ENCODE data around the gene MSI2.

Gene MSI2

GRCh38 chr17:57448759-57449283, 192.5 kb downstream of the MSI2 start:
- in situ Hi-C loops (cut with MboI; ENCODE audit: low sequenced_read_pairs) = no loop called here

- in situ Hi-C loops (cut with MboI; ENCODE audit: low sequenced_read_pairs) = no loop called here
Measured at GRCh38 chr17:57451191-57451590, 194.9 kb downstream of the MSI2 start.

DNA sequence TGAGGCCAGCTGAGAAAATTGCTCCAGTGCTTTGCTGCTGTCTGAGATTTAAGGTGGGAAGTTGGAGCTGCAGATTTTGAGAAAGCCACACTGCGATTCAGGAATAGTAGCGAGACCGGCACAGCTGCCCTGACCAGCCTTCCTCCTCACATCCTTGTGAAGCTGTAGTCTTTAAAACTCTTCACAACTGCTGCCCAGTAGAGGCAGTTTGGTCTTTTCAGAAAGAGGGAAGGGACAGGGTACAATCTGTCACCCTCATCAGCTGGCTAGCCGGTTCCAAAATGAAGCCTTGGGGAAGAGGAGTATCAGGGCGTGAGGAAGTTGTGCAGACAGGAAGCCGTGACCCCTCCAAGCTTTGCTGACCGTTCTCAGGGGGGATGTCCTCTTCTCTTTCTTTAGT, 195.3 kb downstream of the MSI2 start:
- in situ Hi-C loops (cut with MboI; ENCODE audit: low sequenced_read_pairs) = no loop called here

DNA sequence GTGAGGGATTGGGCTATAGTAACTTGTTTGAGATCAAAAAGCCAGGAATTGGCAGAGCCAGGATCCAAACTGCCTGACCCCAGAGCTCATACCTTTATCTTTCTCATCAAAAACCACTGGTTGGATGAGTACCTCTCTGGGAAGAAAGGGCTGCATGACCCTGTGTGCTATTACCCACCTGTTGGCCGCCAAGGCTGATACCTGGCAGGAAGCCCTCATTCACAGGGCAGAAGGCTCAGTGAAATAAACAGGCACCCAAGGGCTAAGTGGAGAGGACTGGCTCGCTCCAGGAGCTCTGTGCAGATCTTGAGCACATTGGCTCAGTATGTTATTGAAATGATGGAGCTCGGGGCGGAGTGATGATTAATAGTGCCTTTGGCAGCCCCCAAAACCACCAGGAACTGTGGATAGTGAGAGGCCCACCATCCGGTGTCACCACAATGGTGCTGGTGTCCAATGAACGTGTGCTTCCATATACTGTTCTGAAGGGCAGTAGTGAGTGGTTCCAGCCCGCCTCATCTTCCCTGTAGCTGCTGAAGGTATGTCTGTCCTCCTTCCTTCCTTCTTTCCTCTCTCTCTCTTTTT, 197.6 kb downstream of the MSI2 start:
- in situ Hi-C loops (cut with MboI; ENCODE audit: low sequenced_read_pairs) = no loop called here

GRCh38 chr17:57454729-57455062, 198.4 kb downstream of the MSI2 start:
- in situ Hi-C loops (cut with MboI; ENCODE audit: low sequenced_read_pairs) = no loop called here

GRCh38 chr17:57455063-57455914, 199.0 kb downstream of the MSI2 start:
- in situ Hi-C loops (cut with MboI; ENCODE audit: low sequenced_read_pairs) = no loop called here

DNA sequence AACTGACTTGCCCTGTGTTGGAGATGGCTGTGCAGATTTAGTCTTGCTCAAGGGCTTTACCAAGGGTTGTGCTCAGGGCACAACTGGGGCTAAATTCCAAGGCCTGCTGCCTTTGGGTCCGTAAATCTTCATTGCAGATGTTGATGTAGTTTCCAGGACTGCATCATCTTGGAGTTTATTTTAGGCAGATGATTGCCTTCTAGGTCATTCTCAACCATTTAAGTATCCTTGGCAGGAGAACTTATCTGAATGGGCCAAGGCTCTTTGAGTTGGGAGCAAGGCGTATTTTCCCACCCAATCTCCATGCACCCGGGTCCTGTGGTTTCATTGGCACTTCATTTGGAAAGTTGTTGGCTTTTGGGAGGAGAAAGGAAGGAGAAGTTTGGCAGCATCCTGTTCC, 200.3 kb downstream of the MSI2 start:
- in situ Hi-C loops (cut with MboI; ENCODE audit: low sequenced_read_pairs) = no loop called here

DNA sequence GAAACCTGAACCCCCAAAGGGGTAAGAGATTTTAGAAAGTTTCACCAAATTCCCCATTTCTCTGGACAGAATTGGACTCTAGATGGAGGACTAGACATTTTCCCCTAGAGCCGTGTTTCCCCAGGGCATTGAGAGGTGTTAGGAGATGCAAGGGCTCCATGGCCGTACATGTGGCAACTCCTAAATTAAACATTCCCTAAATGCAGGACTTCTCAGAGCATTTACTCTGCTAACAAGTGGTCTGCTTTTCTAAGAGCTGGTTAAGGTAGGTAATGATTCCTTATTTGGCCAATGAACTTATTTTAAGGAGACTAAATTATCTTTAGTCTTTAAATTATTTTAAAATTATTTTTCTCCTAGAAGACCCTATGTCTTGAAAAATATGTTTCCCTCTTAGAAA, 200.9 kb downstream of the MSI2 start:
- in situ Hi-C loops (cut with MboI; ENCODE audit: low sequenced_read_pairs) = no loop called here

DNA sequence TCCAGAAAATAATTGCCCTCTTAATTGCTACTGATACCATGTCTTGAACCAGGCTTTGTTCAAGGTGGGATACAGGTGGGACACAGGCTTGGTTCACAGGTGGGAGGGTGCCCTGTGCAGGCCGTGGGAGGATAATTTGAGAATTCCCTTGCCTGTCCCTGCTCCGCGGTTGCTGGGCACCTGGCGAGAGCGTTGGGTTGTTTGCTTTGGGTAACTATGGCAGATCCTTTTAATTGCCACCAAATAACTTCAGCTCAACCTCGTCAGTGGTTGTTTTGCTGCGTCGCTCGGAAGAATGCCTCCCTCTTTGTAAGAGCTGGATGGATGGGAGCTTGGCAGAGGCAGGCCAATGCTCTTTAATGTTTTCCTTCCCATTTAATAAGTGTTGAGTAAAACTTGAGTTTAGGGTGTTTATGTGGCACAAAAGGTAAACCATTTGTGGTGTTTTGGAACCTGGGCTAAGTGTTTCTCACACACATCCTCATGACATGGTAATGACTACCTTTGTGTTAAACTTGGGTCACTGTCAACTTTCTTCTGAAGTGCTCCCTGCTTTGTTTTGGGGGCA, 202.5 kb downstream of the MSI2 start:
- in situ Hi-C loops (cut with MboI; ENCODE audit: low sequenced_read_pairs) = no loop called here

GRCh38 chr17:57459286-57459915, 203.1 kb downstream of the MSI2 start:
- in situ Hi-C loops (cut with MboI; ENCODE audit: low sequenced_read_pairs) = no loop called here

GRCh38 chr17:57461082-57461481, 204.8 kb downstream of the MSI2 start:
- in situ Hi-C loops (cut with MboI; ENCODE audit: low sequenced_read_pairs) = no loop called here

- in situ Hi-C loops (cut with MboI; ENCODE audit: low sequenced_read_pairs) = no loop called here
Measured at GRCh38 chr17:57462007-57462579, 205.8 kb downstream of the MSI2 start.

- in situ Hi-C loops (cut with MboI; ENCODE audit: low sequenced_read_pairs) = no loop called here
Measured at GRCh38 chr17:57463103-57463885, 207.0 kb downstream of the MSI2 start.

DNA sequence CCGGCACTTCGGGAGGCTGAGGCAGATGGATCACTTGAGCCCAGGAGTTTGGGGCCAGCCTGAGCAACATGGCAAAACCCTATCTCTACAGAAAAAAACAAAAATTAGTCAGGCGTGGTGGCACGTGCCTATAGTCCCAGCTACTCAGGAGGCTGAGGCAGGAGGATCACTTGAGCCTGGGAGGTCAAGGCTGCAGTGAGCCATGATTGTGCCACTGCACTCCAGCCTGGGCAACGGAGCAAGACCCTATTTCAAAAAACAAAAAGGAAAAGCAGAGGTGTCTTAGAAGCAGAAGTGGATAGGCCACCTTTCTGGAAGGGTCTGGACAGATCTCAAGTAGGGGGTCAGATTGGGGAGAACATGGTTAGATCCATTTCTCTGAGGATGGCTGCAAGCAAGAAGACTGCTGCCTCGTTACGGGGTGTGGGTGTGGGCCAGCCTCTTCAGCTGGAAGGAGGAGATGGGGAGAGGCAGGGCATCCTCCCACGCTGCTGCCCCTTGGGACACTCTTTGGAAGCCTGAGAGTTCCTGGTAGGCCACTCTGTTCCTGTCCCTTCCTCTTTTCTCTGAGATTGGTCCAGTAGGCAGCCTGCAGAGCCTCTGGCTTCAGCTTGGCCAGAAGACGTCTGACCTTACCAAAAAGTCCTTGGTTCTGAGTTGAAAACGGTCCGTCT, 208.0 kb downstream of the MSI2 start:
- in situ Hi-C loops (cut with MboI; ENCODE audit: low sequenced_read_pairs) = no loop called here

GRCh38 chr17:57465610-57466009, 209.3 kb downstream of the MSI2 start:
- in situ Hi-C loops (cut with MboI; ENCODE audit: low sequenced_read_pairs) = no loop called here

DNA sequence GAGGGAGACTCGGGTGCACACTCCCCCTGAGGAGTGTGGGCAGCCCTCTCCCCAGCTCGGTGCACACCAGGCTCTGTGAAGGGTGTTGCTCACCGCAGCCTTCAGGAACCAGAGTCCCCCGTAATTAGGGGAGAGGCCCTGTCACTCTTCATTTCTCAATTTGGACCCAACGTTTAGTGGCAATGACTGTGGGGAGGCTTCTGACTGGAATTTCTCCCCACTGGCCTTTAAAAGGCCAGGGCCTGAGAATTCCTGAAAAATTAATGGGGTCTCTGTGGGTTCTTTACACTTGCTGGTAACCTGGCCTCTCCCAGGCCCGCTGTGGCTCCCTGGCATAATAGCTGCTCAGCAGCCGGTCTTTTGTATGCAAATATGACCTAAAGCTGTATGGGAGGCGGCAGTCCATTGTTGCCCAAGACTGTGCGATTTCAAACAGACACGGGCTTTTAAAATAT, 209.7 kb downstream of the MSI2 start:
- in situ Hi-C loops (cut with MboI; ENCODE audit: low sequenced_read_pairs) = no loop called here

GRCh38 chr17:57466521-57466920, 210.2 kb downstream of the MSI2 start:
- in situ Hi-C loops (cut with MboI; ENCODE audit: low sequenced_read_pairs) = no loop called here

- in situ Hi-C loops (cut with MboI; ENCODE audit: low sequenced_read_pairs) = no loop called here
Measured at GRCh38 chr17:57467226-57467625, 210.9 kb downstream of the MSI2 start.

DNA sequence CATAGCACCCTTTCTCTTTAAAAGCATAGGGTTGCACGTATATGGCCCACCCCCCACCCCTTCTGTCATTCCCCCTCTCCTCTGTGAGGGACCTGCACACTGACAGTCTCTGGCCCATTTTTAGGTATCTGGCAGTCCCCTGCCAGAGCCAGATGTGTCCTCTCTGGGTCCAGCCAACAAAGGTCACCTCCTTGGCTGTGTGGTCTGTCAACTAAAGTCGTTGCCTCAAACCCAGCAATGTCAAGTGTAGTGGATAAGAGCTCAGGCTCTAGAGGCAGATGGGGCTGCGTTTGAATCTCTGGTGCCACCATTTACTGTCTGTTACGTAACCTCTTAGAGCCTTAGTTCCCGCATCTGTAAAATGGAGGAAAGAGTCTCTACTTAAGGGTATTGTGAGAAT, 211.5 kb downstream of the MSI2 start:
- in situ Hi-C loops (cut with MboI; ENCODE audit: low sequenced_read_pairs) = no loop called here

Data from HL-60/S4 treated with retinoic acid at 250 ng/mL for 4 days and 3 days (cell line).